Measurements from ENCODE around the gene DCC. TPM values are rescaled to one million over a fixed set of nuclear protein-coding genes. Genes with fewer than 3 reads are reported as not detected.

DCC gene
- total RNA-seq, 1 experiment from 2014 or later, result not detected

DNA sequence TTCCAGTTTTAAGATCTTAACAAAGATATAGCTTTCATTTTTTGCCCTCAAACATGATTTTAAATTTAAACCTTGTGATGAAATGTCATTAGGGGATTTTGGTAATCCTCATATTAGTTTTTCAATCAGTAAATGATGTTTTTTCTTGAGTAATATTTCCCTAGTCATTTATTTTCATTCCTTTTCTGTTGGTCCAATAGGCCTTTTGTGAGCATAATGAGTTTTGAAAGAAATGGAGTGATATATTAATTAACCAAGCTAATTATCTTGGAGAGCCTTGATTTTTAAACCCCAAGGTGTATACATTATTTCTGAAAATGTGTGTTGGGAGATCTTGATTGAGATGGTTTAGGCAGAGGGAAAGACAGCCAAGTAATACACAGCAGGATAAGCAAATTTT lies 46.3 kb downstream of the DCC start:
- Histone ChIP-seq H2AFZ (ENCODE audit: low read length) (no peak overlapping the region), H3K79me2 (ENCODE audit: low read length) (no peaks in the 10 kb centered on the region), H3K9me2 (replicated peaks; ENCODE audit: low read length) (no peaks in the 10 kb centered on the region), H3K27ac (ENCODE audit: low read length) (no peak overlapping the region), H3K4me2 (ENCODE audit: low read length) (no peak overlapping the region), H3K4me1 (ENCODE audit: insufficient read depth, low read length) (no peaks in the 10 kb centered on the region), H3K36me3 (ENCODE audit: low read depth, low read length) (no peaks in the 10 kb centered on the region), H3K4me3 (ENCODE audit: low read length) (no peak overlapping the region), H3K27me3 (ENCODE audit: low read length) (no peaks in the 10 kb centered on the region), H3K9me3 (ENCODE audit: low read length) (0 out of 2 replicates have a peak, but pooled peaks cover 8% of the 10 kb centered on the region), H3K9ac (ENCODE audit: low read length) (no peak overlapping the region), H4K20me1 (ENCODE audit: low read length) (no peaks in the 10 kb centered on the region), H3F3A (ENCODE audit: low read length, unreplicated experiment) (no peaks in the 10 kb centered on the region)
- DNase-seq (no peak), ATAC-seq (no peak)
- intact Hi-C loops (cut with micrococcal nuclease), result no loop called here
- POLR2A ChIA-PET (ENCODE audit: unreplicated experiment), result no interaction called here
- TF ChIP-seq, protein P1, sequence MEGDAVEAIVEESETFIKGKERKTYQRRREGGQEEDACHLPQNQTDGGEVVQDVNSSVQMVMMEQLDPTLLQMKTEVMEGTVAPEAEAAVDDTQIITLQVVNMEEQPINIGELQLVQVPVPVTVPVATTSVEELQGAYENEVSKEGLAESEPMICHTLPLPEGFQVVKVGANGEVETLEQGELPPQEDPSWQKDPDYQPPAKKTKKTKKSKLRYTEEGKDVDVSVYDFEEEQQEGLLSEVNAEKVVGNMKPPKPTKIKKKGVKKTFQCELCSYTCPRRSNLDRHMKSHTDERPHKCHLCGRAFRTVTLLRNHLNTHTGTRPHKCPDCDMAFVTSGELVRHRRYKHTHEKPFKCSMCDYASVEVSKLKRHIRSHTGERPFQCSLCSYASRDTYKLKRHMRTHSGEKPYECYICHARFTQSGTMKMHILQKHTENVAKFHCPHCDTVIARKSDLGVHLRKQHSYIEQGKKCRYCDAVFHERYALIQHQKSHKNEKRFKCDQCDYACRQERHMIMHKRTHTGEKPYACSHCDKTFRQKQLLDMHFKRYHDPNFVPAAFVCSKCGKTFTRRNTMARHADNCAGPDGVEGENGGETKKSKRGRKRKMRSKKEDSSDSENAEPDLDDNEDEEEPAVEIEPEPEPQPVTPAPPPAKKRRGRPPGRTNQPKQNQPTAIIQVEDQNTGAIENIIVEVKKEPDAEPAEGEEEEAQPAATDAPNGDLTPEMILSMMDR (conservative IDR thresholded peaks at IDR 0.05; ENCODE audit: low read depth, low read length), result no peak
- no peak for TF ChIP-seq EZH2phosphoT487 (IDR thresholded peaks at IDR 0.05; ENCODE audit: borderline replicate concordance, low read length)
- no peak for TF ChIP-seq EZH2 (IDR thresholded peaks at IDR 0.05; ENCODE audit: low read length, unreplicated experiment)
- BruUV-seq (replicated peaks), result no TSS peak
- CTCF ChIA-PET, result no interaction called here

DNA sequence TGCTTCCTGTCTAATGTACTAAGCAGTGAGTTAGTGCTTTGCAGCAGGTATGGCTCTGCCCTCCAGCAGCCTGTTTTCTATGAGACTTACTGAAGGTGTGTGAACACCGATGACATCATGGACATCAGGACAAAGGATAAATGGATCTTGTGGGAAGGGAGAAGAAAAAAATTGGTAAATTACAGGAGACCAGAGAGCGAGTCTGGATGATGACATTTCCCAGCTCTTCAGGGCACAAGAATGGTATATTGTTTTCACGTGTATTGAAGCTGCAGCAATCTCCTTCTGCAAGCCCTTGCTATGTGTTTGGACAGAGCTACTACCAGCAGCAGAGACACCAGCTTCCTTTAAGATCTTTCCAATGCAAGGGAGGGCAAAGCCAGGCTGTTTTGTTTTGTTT lies 47.2 kb downstream of the DCC start:
- H3K9me3 ChIP-seq (ENCODE audit: low read length), result 0 out of 2 replicates have a peak, but pooled peaks cover 8% of the 10 kb centered on the region
- H3K27ac ChIP-seq (ENCODE audit: low read length), result no peak overlapping the region
- DNase-seq (no peak), ATAC-seq (no peak)
- H3F3A ChIP-seq (ENCODE audit: low read length, unreplicated experiment), result no peaks in the 10 kb centered on the region
- intact Hi-C loops (cut with micrococcal nuclease), result no loop called here
- no peaks in the 10 kb centered on the region for H3K36me3 ChIP-seq (ENCODE audit: low read depth, low read length)
- H3K4me3 ChIP-seq (ENCODE audit: low read length), result no peak overlapping the region
- H4K20me1 ChIP-seq (ENCODE audit: low read length), result no peaks in the 10 kb centered on the region
- ChIA-PET POLR2A (ENCODE audit: unreplicated experiment) (no interaction called here), CTCF (no interaction called here)
- H2AFZ ChIP-seq (ENCODE audit: low read length), result no peak overlapping the region
- TF ChIP-seq, protein P1 (conservative IDR thresholded peaks at IDR 0.05; ENCODE audit: low read depth, low read length), result no peak
- no peak for TF ChIP-seq EZH2phosphoT487 (IDR thresholded peaks at IDR 0.05; ENCODE audit: borderline replicate concordance, low read length)
- no peak for TF ChIP-seq EZH2 (IDR thresholded peaks at IDR 0.05; ENCODE audit: low read length, unreplicated experiment)
- H3K9ac ChIP-seq (ENCODE audit: low read length), result no peak overlapping the region
- no peak overlapping the region for H3K4me2 ChIP-seq (ENCODE audit: low read length)
- no peaks in the 10 kb centered on the region for H3K9me2 ChIP-seq (replicated peaks; ENCODE audit: low read length)
- no peaks in the 10 kb centered on the region for H3K27me3 ChIP-seq (ENCODE audit: low read length)
- H3K4me1 ChIP-seq (ENCODE audit: insufficient read depth, low read length), result no peaks in the 10 kb centered on the region
- no peaks in the 10 kb centered on the region for H3K79me2 ChIP-seq (ENCODE audit: low read length)
- no TSS peak for BruUV-seq (replicated peaks)

DNA sequence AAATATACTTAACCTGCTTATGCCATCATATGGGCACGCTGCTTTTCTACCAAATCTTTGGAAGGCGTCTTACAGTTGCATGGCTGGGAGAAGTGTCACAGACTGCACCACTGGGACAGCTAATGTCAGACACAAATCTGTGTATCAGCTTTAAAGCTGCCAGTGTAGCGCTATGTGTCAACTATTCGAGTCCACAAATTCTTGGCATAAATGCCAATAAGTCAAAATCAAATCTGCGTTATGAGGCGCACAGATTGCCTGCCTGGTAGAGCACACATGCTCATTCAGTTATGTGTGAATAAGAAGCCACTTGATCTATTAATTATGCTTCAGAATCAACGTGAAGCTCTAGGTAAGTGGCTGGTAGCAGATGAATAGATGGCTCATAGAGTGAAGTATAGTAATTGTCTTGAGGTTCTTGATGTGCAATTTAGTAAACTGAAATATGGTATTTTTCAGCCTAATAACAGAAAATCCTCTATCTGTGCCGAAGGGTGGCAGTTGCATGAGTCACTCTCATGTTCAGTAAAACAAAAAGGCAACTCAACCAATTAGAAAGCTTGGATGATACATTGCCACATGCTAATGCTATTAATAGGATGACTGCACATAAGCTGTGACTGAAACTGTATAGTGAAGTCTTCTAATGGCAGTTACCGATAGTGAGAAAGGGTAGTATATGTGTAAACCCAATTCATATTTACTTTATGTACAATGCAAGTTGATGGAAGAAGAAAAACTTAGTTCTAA lies 52.0 kb downstream of the DCC start:
- no peaks in the 10 kb centered on the region for H3F3A ChIP-seq (ENCODE audit: low read length, unreplicated experiment)
- no peaks in the 10 kb centered on the region for H3K4me1 ChIP-seq (ENCODE audit: insufficient read depth, low read length)
- no peak overlapping the region for H3K27ac ChIP-seq (ENCODE audit: low read length)
- no peak overlapping the region for H3K4me2 ChIP-seq (ENCODE audit: low read length)
- DNase-seq, result no peak
- H4K20me1 ChIP-seq (ENCODE audit: low read length), result no peaks in the 10 kb centered on the region
- H3K9me2 ChIP-seq (replicated peaks; ENCODE audit: low read length), result no peaks in the 10 kb centered on the region
- no peaks in the 10 kb centered on the region for H3K36me3 ChIP-seq (ENCODE audit: low read depth, low read length)
- H3K9ac ChIP-seq (ENCODE audit: low read length), result no peak overlapping the region
- no peak overlapping the region for H2AFZ ChIP-seq (ENCODE audit: low read length)
- no TSS peak for BruUV-seq (replicated peaks)
- H3K79me2 ChIP-seq (ENCODE audit: low read length), result no peaks in the 10 kb centered on the region
- ChIA-PET CTCF (no interaction called here), POLR2A (ENCODE audit: unreplicated experiment) (no interaction called here)
- intact Hi-C loops (cut with micrococcal nuclease), result no loop called here
- no peak for ATAC-seq
- H3K9me3 ChIP-seq (ENCODE audit: low read length), result no peaks in the 10 kb centered on the region
- no peak for TF ChIP-seq EZH2 (IDR thresholded peaks at IDR 0.05; ENCODE audit: low read length, unreplicated experiment)
- TF ChIP-seq, protein P1 (conservative IDR thresholded peaks at IDR 0.05; ENCODE audit: low read depth, low read length), result no peak
- TF ChIP-seq EZH2phosphoT487 (IDR thresholded peaks at IDR 0.05; ENCODE audit: borderline replicate concordance, low read length), result no peak
- peaks cover 23% of the 10 kb centered on the region for H3K27me3 ChIP-seq (ENCODE audit: low read length)
- H3K4me3 ChIP-seq (ENCODE audit: low read length), result no peak overlapping the region

All from PC-3 (cell line).